ENCODE measurements around the gene KCTD12. TPM values are rescaled to one million over a fixed set of nuclear protein-coding genes. Genes with fewer than 3 reads are reported as not detected.
A peak's percentile ranks its signal among the peaks of the same experiment; 100 is the strongest.

The KCTD12 gene
- total and polyA plus RNA-seq, 2 donors (not counting 3 experiments of a cell fraction or from before 2014, with no cell fraction given): 95.9 to 116 TPM

DNA sequence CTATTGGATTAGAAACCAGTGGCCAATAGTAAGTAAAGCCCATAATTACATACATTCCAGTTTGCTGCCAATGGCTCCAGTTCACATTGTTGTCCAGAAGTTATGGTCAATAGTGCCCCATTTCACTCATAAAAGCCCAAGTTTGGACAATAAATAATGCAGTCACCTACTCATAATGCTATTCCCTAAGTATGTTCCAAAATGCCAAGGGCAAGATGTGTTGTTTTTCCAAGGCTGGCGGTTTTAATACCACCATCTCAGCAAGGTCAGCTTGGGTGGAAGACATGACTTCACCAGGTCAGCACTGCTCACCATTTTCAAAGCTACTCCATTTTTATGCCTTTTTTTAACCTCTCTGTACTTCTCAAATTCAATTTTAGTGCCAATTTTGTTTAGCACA lies 32.7 kb downstream of the KCTD12 start:
- BruUV-seq (replicated peaks): no TSS peak
- Histone ChIP-seq H2AFZ (ENCODE audit: low read depth, low read length) (peak overlapping the region; percentile 73), H3K4me1 (ENCODE audit: control insufficient read depth, extremely low read depth, insufficient read depth, low read length) (peaks cover 29% of the 10 kb centered on the region), H4K20me1 (replicated peaks; ENCODE audit: control insufficient read depth, extremely low read depth, insufficient read depth, low read length) (no peaks in the 10 kb centered on the region), H3K9me3 (replicated peaks; ENCODE audit: control insufficient read depth, insufficient read depth, low read length) (no peaks in the 10 kb centered on the region), H3K9me1 (replicated peaks; ENCODE audit: control insufficient read depth, extremely low read depth, insufficient read depth, low read length) (no peaks in the 10 kb centered on the region), H3K4me3 (replicated peaks in 1 of 3; ENCODE audit: insufficient read depth in 1 of 3, low read depth in 1 of 3, low read length in 3 of 3) (no peak overlapping the region), H3K79me2 (ENCODE audit: control insufficient read depth, insufficient read depth, low read length) (no peaks in the 10 kb centered on the region), H3K9ac (replicated peaks; ENCODE audit: extremely low read depth, insufficient read depth, low read length) (peak overlapping the region; percentile 34), H3K36me3 (ENCODE audit: control insufficient read depth in 2 of 2, extremely low read depth in 1 of 2, insufficient read depth in 2 of 2, low read length in 2 of 2) (no peaks in the 10 kb centered on the region), H3K4me2 (ENCODE audit: insufficient read depth, low read length) (peak overlapping the region; percentile 55), H3K27me3 (ENCODE audit: control insufficient read depth in 2 of 2, insufficient read depth in 2 of 2, low read length in 2 of 2) (no peaks in the 10 kb centered on the region), H3K27ac (ENCODE audit: insufficient read depth, low read depth, low read length) (peak overlapping the region; percentile 71)
- dilution Hi-C loops (cut with MboI; ENCODE audit: extremely low pct_ligation_motif_present, low sequenced_read_pairs): no loop called here
- FAIRE-seq: no peak
- TF ChIP-seq POLR2A (IDR thresholded peaks at IDR 0.05; ENCODE audit: low read depth, low read length) (no peak), EZH2 (IDR thresholded peaks at IDR 0.05; ENCODE audit: borderline replicate concordance, low read depth, low read length, severe bottlenecking) (no peak), MYC (IDR thresholded peaks at IDR 0.05; ENCODE audit: low read depth, low read length) (no peak), POLR2AphosphoS5 (IDR thresholded peaks at IDR 0.05; ENCODE audit: insufficient read depth, low read depth, low read length) (no peak), JUN (IDR thresholded peaks at IDR 0.05; ENCODE audit: borderline replicate concordance, insufficient read depth, insufficient read length, low read depth) (no peak), GATA2 (IDR thresholded peaks at IDR 0.05; ENCODE audit: insufficient read depth, insufficient read length, low read depth, low read length) (no peak), FOS (IDR thresholded peaks at IDR 0.05; ENCODE audit: borderline replicate concordance, insufficient read depth, low read length) (no peak)
- TF ChIP-seq, protein P1, sequence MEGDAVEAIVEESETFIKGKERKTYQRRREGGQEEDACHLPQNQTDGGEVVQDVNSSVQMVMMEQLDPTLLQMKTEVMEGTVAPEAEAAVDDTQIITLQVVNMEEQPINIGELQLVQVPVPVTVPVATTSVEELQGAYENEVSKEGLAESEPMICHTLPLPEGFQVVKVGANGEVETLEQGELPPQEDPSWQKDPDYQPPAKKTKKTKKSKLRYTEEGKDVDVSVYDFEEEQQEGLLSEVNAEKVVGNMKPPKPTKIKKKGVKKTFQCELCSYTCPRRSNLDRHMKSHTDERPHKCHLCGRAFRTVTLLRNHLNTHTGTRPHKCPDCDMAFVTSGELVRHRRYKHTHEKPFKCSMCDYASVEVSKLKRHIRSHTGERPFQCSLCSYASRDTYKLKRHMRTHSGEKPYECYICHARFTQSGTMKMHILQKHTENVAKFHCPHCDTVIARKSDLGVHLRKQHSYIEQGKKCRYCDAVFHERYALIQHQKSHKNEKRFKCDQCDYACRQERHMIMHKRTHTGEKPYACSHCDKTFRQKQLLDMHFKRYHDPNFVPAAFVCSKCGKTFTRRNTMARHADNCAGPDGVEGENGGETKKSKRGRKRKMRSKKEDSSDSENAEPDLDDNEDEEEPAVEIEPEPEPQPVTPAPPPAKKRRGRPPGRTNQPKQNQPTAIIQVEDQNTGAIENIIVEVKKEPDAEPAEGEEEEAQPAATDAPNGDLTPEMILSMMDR (IDR thresholded peaks at IDR 0.05; ENCODE audit: extremely low read depth in 1 of 2, insufficient read depth in 1 of 2, low read depth in 1 of 2, low read length in 2 of 2): no peak
- TF ChIP-seq, protein P2, sequence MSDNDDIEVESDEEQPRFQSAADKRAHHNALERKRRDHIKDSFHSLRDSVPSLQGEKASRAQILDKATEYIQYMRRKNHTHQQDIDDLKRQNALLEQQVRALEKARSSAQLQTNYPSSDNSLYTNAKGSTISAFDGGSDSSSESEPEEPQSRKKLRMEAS (IDR thresholded peaks at IDR 0.05; ENCODE audit: insufficient read depth, insufficient read length): no peak
- intact Hi-C loops (cut with micrococcal nuclease): loop anchor here (1.0 kb wide), 1 partner anchor 32 kb away; no protein-coding TSS in a partner anchor
- ChIA-PET POLR2A (no interaction called here), CTCF (interaction anchor here (2.8 kb wide), 1 partner anchor 32 kb away, joined by 21 read pairs; the partner anchor contains the start of gene KCTD12)
- DNase-seq (ENCODE audit: low read depth, low spot score): peak; percentile 81

Data from endothelial cell of umbilical vein (primary cell).